Lower lobe of right lung (tissue), 2 donors: ENCODE measurements around the gene TRPC4. TPM values are rescaled to one million over a fixed set of nuclear protein-coding genes. Genes with fewer than 3 reads are reported as not detected.
A peak's percentile ranks its signal among the peaks of the same experiment; 100 is the strongest.

Experiments
- ATAC-seq, 2 donors: fragments of 200-7000 bp; cut with Tn5 transposase; one replicate each; pipeline ENCODE4 v1.9.1; 2020 to 2022; ENCODE audit warnings: mild to moderate bottlenecking in 2 of 2, moderate library complexity in 2 of 2
- DNase-seq: peaks from one replicate; pipeline ENCODE4 v3.0.0-alpha.2; 2020
- H3K27ac ChIP-seq: fragments of 200-600 bp; one replicate; pipeline ENCODE4 v1.8.0; 2022
- H3K27me3 ChIP-seq: fragments of 200-600 bp; one replicate; pipeline ENCODE4 v1.8.0; 2022; ENCODE audit warnings: low read depth
- H3K36me3 ChIP-seq: fragments of 200-600 bp; one replicate; pipeline ENCODE4 v1.8.0; 2022; ENCODE audit warnings: mild to moderate bottlenecking
- H3K4me1 ChIP-seq: fragments of 200-600 bp; one replicate; pipeline ENCODE4 v1.8.0; 2022
- H3K4me3 ChIP-seq: fragments of 200-600 bp; one replicate; pipeline ENCODE4 v1.8.0; 2022; ENCODE audit warnings: mild to moderate bottlenecking
- H3K9me3 ChIP-seq: fragments of 200-600 bp; one replicate; pipeline ENCODE4 v1.8.0; 2022
- CTCF ChIP-seq: fragments of 200-600 bp; IDR thresholded peaks from one replicate; pipeline ENCODE4 v1.8.0; 2022; ENCODE audit warnings: antibody characterized with exemption, mild to moderate bottlenecking
- intact Hi-C: fragments of 100-400 bp; cut with DNase I; formaldehyde crosslinking; loops from one replicate; pipeline ENCODE4 v1.11.0; 2022
- total RNA-seq: library from RNA; stranded (reverse); fragmentation: NEBNext Ultra II Directional; extraction: Animal tissue kit (Norgen Biotek cat#: 25700); gene quantifications from one replicate; pipeline ENCODE4 v1.2.1, GENCODE V29; 2021
- donor health status: DM: no; HTN: yes; CAD: no; lungs with severe emphysema.

Gene TRPC4
- total RNA-seq, 1 donor from 2014 or later, result 0.71 TPM

- no peaks in the 10 kb centered on the region for H3K4me1 ChIP-seq
- no peak overlapping the region for H3K27ac ChIP-seq
- intact Hi-C loops, result no loop called here
- H3K4me3 ChIP-seq, result no peak overlapping the region
- DNase-seq (no peak), ATAC-seq (no peak)
- H3K27me3 ChIP-seq, result no peaks in the 10 kb centered on the region
- no peaks in the 10 kb centered on the region for H3K9me3 ChIP-seq
- TF ChIP-seq CTCF, result no peak
- H3K36me3 ChIP-seq, result no peaks in the 10 kb centered on the region
Observed at GRCh38 chr13:37641391-37641790, 228.2 kb downstream of the TRPC4 start.

DNA sequence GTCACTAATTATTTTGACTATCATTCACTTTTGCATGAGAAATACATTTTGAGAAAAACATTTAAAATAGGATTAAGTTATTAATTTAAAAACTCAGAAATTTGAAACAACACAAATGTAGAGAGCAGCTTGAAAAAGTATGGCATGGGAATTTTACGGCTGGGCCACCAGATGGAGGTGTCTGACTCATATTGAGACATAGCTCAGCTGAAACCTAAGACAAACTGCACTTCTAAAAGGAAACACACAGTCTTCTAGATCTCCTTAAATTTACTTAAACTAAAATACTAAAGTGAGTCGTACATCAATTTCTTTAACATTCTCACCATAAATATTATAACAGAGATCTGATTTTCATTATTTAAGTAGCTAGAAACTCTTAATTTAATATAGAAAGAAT, 229.1 kb downstream of the TRPC4 start:
- peak; percentile 24 for TF ChIP-seq CTCF
- intact Hi-C loops, result no loop called here
- H3K4me3 ChIP-seq, result no peak overlapping the region
- no peak for DNase-seq
- H3K27ac ChIP-seq, result no peak overlapping the region
- ATAC-seq, result no peak
- H3K27me3 ChIP-seq, result no peaks in the 10 kb centered on the region
- no peaks in the 10 kb centered on the region for H3K9me3 ChIP-seq
- H3K36me3 ChIP-seq, result no peaks in the 10 kb centered on the region
- no peaks in the 10 kb centered on the region for H3K4me1 ChIP-seq

DNA sequence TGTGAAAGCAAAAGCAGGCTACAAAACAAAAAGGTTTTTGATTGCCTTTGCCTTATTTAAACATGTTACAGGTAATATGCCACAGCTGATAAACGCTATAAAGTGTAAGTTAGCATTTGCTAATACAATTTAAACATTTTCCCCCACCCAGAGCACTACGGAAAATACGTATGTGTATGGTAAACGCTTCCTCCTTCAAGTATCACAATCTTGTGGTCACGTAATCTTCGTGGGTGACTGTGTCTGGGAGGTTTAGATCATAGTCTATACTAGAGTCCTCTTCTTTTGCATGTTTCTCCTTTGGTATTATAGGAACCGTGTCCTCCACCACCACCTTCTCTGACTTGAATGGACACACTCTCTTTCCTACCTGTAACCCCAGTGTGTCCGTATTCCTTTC, 232.9 kb downstream of the TRPC4 start:
- Histone ChIP-seq H3K4me1 (no peaks in the 10 kb centered on the region), H3K9me3 (no peaks in the 10 kb centered on the region), H3K36me3 (no peaks in the 10 kb centered on the region), H3K27ac (no peak overlapping the region), H3K27me3 (no peaks in the 10 kb centered on the region), H3K4me3 (no peak overlapping the region)
- intact Hi-C loops, result no loop called here
- DNase-seq, result no peak
- TF ChIP-seq CTCF, result no peak
- ATAC-seq, result no peak

- no peaks in the 10 kb centered on the region for H3K4me1 ChIP-seq
- H3K27ac ChIP-seq, result no peak overlapping the region
- no peaks in the 10 kb centered on the region for H3K27me3 ChIP-seq
- H3K4me3 ChIP-seq, result no peak overlapping the region
- DNase-seq (no peak), ATAC-seq (no peak)
- intact Hi-C loops, result no loop called here
- no peaks in the 10 kb centered on the region for H3K9me3 ChIP-seq
- H3K36me3 ChIP-seq, result no peaks in the 10 kb centered on the region
- TF ChIP-seq CTCF, result no peak
Observed at GRCh38 chr13:37632294-37632693, 237.3 kb downstream of the TRPC4 start.

- H3K4me3 ChIP-seq, result no peak overlapping the region
- no peaks in the 10 kb centered on the region for H3K9me3 ChIP-seq
- no peak for DNase-seq
- no peak overlapping the region for H3K27ac ChIP-seq
- no peaks in the 10 kb centered on the region for H3K36me3 ChIP-seq
- intact Hi-C loops, result no loop called here
- TF ChIP-seq CTCF, result no peak
- no peak for ATAC-seq
- H3K4me1 ChIP-seq, result no peaks in the 10 kb centered on the region
- H3K27me3 ChIP-seq, result no peaks in the 10 kb centered on the region
Observed at GRCh38 chr13:37627428-37627827, 242.1 kb downstream of the TRPC4 start.

GRCh38 chr13:37621811-37622361, 247.7 kb downstream of the TRPC4 start:
- no peak for ATAC-seq

More at GRCh38 chr13:37621811-37622361, 247.7 kb downstream of the TRPC4 start:
- DNase-seq, result no peak
- H3K9me3 ChIP-seq, result no peaks in the 10 kb centered on the region
- H3K36me3 ChIP-seq, result no peaks in the 10 kb centered on the region
- TF ChIP-seq CTCF, result no peak
- H3K27me3 ChIP-seq, result no peaks in the 10 kb centered on the region
- intact Hi-C loops, result no loop called here
- H3K27ac ChIP-seq, result no peak overlapping the region
- H3K4me3 ChIP-seq, result no peak overlapping the region
- no peaks in the 10 kb centered on the region for H3K4me1 ChIP-seq
